ENCODE results near the gene HLA-DMA.

DNA sequence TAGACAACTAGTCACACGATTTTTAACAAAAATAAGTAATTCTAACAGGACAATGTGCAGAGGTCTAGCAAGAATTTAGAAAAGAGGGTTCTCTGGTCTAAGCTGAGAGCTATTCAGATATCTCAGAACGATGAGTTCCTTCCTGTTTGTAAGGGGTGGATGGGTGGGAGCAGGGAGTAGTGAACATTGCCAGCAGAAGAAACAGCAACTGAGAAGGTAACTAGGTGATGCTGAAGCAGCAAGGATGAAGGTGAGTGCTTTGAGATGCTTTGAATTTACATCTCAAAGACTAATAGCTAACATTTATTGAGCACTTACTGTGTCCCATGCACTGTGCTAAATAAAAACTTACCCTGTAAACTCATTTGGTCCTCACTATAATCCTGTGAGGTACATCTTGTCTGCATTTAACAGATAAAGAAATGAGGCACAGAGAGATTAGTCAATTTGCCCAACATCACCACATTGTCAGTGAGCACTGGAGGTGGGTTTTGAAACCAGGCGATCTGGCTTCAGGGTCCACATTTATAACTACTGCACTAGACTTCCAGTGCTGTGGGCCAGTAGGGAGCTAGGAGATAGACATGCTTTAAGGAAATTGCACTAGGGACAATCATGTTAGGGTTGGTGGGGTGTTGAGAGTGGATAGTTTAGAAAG is 31.2 kb upstream of the HLA-DMA start:
- no peak for TF ChIP-seq POLR2A (IDR thresholded peaks at IDR 0.05)
- TF ChIP-seq, protein P1, sequence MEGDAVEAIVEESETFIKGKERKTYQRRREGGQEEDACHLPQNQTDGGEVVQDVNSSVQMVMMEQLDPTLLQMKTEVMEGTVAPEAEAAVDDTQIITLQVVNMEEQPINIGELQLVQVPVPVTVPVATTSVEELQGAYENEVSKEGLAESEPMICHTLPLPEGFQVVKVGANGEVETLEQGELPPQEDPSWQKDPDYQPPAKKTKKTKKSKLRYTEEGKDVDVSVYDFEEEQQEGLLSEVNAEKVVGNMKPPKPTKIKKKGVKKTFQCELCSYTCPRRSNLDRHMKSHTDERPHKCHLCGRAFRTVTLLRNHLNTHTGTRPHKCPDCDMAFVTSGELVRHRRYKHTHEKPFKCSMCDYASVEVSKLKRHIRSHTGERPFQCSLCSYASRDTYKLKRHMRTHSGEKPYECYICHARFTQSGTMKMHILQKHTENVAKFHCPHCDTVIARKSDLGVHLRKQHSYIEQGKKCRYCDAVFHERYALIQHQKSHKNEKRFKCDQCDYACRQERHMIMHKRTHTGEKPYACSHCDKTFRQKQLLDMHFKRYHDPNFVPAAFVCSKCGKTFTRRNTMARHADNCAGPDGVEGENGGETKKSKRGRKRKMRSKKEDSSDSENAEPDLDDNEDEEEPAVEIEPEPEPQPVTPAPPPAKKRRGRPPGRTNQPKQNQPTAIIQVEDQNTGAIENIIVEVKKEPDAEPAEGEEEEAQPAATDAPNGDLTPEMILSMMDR (IDR thresholded peaks at IDR 0.05) = no peak
